Measurements from ENCODE around the gene HS6ST2. TPM values are rescaled to one million over a fixed set of nuclear protein-coding genes. Genes with fewer than 3 reads are reported as not detected.

Gene HS6ST2
- total and polyA plus RNA-seq, 3 donors from 2014 or later = 3.7 to 13.3 (median 7.6) TPM

DNA sequence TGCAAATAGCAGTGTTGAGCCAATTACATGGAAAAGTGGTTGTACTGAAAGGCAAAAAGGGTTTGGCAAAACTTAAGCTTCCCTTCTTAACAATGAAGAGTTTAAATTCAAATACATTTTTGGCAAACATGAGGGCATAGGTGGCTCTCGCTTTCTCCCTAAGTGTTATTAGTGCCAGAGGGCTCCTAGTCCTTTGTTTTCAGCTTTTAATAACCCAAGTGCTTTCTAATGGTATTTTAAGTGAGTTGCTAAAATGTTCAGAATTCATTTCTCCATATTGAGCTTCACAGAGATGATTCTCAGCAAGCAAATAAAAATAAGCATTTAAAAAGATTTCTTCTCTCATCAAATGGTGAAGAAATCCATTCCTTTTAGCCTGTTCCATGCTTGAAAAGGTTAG lies 123.7 kb downstream of the HS6ST2 start:
- no peaks in the 10 kb centered on the region for H3K27me3 ChIP-seq
- intact Hi-C loops (cut with DNase I; ENCODE audit: low total_unique reads) = no loop called here
- no peak overlapping the region for H3K4me3 ChIP-seq
- WGBS, 2 donors = 62 to 64% methylated on average over 1 of the region's 1 CpG
- H3K36me3 ChIP-seq (ENCODE audit: low read depth, missing control alignments) = no peaks in the 10 kb centered on the region
- TF ChIP-seq POLR2A (IDR thresholded peaks at IDR 0.05) = no peak
- TF ChIP-seq, protein P1, sequence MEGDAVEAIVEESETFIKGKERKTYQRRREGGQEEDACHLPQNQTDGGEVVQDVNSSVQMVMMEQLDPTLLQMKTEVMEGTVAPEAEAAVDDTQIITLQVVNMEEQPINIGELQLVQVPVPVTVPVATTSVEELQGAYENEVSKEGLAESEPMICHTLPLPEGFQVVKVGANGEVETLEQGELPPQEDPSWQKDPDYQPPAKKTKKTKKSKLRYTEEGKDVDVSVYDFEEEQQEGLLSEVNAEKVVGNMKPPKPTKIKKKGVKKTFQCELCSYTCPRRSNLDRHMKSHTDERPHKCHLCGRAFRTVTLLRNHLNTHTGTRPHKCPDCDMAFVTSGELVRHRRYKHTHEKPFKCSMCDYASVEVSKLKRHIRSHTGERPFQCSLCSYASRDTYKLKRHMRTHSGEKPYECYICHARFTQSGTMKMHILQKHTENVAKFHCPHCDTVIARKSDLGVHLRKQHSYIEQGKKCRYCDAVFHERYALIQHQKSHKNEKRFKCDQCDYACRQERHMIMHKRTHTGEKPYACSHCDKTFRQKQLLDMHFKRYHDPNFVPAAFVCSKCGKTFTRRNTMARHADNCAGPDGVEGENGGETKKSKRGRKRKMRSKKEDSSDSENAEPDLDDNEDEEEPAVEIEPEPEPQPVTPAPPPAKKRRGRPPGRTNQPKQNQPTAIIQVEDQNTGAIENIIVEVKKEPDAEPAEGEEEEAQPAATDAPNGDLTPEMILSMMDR (IDR thresholded peaks at IDR 0.05) = no peak
- H3K9me3 ChIP-seq = no peaks in the 10 kb centered on the region
- no peak overlapping the region for H3K27ac ChIP-seq
- no peaks in the 10 kb centered on the region for H3K4me1 ChIP-seq
- DNase-seq = no peak

GRCh38 chrX:132834109-132834508 lies 124.3 kb downstream of the HS6ST2 start:
- 70 to 77% methylated on average over 2 to 5 of the region's 5 CpGs for WGBS, 2 donors
- no peaks in the 10 kb centered on the region for H3K36me3 ChIP-seq (ENCODE audit: low read depth, missing control alignments)
- intact Hi-C loops (cut with DNase I; ENCODE audit: low total_unique reads) = no loop called here
- no peaks in the 10 kb centered on the region for H3K9me3 ChIP-seq
- H3K4me1 ChIP-seq = no peaks in the 10 kb centered on the region
- H3K4me3 ChIP-seq = no peak overlapping the region
- H3K27ac ChIP-seq = no peak overlapping the region
- TF ChIP-seq, protein P1 (IDR thresholded peaks at IDR 0.05) = no peak
- TF ChIP-seq POLR2A (IDR thresholded peaks at IDR 0.05) = no peak
- DNase-seq = no peak
- no peaks in the 10 kb centered on the region for H3K27me3 ChIP-seq

- DNase-seq = no peak
- Histone ChIP-seq H3K27me3 (no peaks in the 10 kb centered on the region), H3K36me3 (ENCODE audit: low read depth, missing control alignments) (no peaks in the 10 kb centered on the region), H3K27ac (no peak overlapping the region), H3K4me1 (no peaks in the 10 kb centered on the region), H3K9me3 (no peaks in the 10 kb centered on the region), H3K4me3 (no peak overlapping the region)
- WGBS, 2 donors = 43 to 60% methylated on average over 1 to 2 of the region's 2 CpGs
- TF ChIP-seq, protein P1 (IDR thresholded peaks at IDR 0.05) = no peak
- no peak for TF ChIP-seq POLR2A (IDR thresholded peaks at IDR 0.05)
- intact Hi-C loops (cut with DNase I; ENCODE audit: low total_unique reads) = no loop called here
These were observed 125.1 kb downstream of the HS6ST2 start for GRCh38 chrX:132833373-132833772.

GRCh38 chrX:132831336-132831973 lies 127.0 kb downstream of the HS6ST2 start:
- H3K4me1 ChIP-seq = no peaks in the 10 kb centered on the region
- H3K9me3 ChIP-seq = no peaks in the 10 kb centered on the region
- H3K27ac ChIP-seq = no peak overlapping the region
- TF ChIP-seq POLR2A (IDR thresholded peaks at IDR 0.05) = no peak
- TF ChIP-seq, protein P1 (IDR thresholded peaks at IDR 0.05) = no peak
- H3K4me3 ChIP-seq = no peak overlapping the region
- no peaks in the 10 kb centered on the region for H3K27me3 ChIP-seq
- peak; percentile 60 for DNase-seq
- no peaks in the 10 kb centered on the region for H3K36me3 ChIP-seq (ENCODE audit: low read depth, missing control alignments)
- WGBS, 2 donors = 32 to 33% methylated on average over 6 to 8 of the region's 8 CpGs
- intact Hi-C loops (cut with DNase I; ENCODE audit: low total_unique reads) = no loop called here

DNA sequence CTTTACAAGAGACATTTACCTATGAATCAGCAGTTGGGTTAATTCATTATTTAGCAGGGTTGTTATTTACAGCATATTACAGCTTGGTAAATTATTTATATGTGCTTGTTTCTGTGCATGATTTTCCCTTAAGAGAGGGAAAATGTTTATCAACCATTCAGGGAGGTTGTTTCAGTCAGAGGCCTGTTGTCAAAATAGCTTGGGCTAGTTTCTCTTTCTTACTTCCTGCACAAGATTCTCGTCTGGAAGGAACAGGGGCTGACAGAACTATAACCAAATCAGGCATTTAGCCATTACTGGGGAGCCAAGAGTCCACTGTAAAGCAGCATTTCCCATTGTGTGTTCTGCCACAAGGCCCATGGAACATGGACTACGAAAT lies 135.8 kb downstream of the HS6ST2 start:
- Histone ChIP-seq H3K36me3 (ENCODE audit: low read depth, missing control alignments) (no peaks in the 10 kb centered on the region), H3K27ac (no peak overlapping the region), H3K9me3 (no peaks in the 10 kb centered on the region), H3K4me1 (no peaks in the 10 kb centered on the region), H3K27me3 (no peaks in the 10 kb centered on the region), H3K4me3 (no peak overlapping the region)
- intact Hi-C loops (cut with DNase I; ENCODE audit: low total_unique reads) = no loop called here
- WGBS, 2 donors = 43 to 53% methylated on average over 2 of the region's 2 CpGs
- DNase-seq = no peak
- TF ChIP-seq, protein P1 (IDR thresholded peaks at IDR 0.05) = no peak
- no peak for TF ChIP-seq POLR2A (IDR thresholded peaks at IDR 0.05)

Data from testis (tissue), 3 donors.